ENCODE measurements around the gene PCDHGA1. TPM values are rescaled to one million over a fixed set of nuclear protein-coding genes. Genes with fewer than 3 reads are reported as not detected.

The PCDHGA1 gene
- polyA plus RNA-seq, 1 donor from 2014 or later, result not detected

GRCh38 chr5:141397756-141398551, 67.6 kb downstream of the PCDHGA1 start, which contains the start of gene PCDHGB5:
PCDHGB5 (plus strand) TSS chr5:141397947; CDS start chr5:141398128, 181 bp downstream.

GRCh38 chr5:141402553-141403243, 72.4 kb downstream of the PCDHGA1 start, which contains the start of gene PCDHGA9:
PCDHGA9 (plus strand) TSS chr5:141402778; CDS start chr5:141402953, 175 bp downstream.

GRCh38 chr5:141407790-141408505, 77.6 kb downstream of the PCDHGA1 start, which contains the start of gene PCDHGB6:
PCDHGB6 (plus strand) TSS chr5:141408021; CDS start chr5:141408203, 182 bp downstream.

GRCh38 chr5:141412854-141413539, 82.7 kb downstream of the PCDHGA1 start, which contains the start of gene PCDHGA10:
PCDHGA10 (plus strand) TSS chr5:141412987; CDS start chr5:141413176, 189 bp downstream.

DNA sequence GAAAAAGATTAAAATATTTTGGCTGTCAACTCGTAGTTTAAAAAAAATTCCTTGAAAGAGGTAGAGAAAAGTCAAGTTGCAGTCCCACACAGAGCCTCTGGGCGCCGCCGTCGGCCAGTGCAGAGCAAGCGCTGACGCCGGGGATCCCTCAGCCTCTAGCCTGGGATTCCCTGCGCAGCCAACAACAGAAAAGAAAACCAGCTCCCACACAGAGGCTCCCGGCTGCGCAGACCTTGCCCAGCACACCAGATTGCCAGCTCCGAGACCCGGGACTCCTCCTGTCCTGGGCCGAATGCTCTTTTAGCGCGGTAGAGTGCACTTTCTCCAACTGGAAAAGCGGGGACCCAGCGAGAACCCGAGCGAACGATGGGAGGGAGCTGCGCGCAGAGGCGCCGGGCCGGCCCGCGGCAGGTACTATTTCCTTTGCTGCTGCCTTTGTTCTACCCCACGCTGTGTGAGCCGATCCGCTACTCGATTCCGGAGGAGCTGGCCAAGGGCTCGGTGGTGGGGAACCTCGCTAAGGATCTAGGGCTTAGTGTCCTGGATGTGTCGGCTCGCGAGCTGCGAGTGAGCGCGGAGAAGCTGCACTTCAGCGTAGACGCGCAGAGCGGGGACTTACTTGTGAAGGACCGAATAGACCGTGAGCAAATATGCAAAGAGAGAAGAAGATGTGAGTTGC, 87.3 kb downstream of the PCDHGA1 start, which contains the start of gene PCDHGB7:
Gene PCDHGB7, plus strand, starts transcription at position 184 of the 679 bp plus-strand sequence. Its CDS starts 183 bp downstream, at position 367.

DNA sequence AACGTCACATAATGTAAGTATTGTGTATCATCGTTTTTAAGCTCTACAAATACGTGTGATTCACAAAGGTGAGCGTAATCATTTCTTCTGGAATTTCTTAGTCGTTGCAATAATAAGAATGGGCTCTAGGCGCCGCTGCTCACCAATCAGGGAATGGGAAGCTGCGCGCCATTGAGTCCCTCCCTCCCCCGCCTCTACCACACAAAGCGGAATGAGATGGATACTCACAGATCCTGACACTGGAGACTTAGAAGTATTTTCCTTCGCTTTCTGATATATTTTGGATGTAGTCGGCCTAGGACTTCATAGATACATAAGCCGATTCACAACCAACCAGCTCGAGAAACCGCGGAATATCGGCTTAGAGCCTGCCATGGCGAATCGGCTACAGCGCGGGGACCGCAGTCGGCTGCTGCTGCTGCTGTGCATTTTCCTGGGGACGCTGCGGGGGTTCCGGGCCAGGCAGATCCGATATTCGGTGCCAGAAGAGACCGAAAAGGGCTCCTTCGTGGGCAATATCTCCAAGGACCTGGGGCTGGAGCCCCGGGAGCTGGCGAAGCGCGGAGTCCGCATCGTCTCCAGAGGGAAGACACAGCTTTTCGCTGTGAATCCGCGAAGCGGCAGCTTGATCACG, 90.7 kb downstream of the PCDHGA1 start, which contains the start of gene PCDHGA11:
Gene PCDHGA11, plus strand, starts transcription at position 197 of the 634 bp plus-strand sequence. Its CDS starts 177 bp downstream, at position 374.

DNA sequence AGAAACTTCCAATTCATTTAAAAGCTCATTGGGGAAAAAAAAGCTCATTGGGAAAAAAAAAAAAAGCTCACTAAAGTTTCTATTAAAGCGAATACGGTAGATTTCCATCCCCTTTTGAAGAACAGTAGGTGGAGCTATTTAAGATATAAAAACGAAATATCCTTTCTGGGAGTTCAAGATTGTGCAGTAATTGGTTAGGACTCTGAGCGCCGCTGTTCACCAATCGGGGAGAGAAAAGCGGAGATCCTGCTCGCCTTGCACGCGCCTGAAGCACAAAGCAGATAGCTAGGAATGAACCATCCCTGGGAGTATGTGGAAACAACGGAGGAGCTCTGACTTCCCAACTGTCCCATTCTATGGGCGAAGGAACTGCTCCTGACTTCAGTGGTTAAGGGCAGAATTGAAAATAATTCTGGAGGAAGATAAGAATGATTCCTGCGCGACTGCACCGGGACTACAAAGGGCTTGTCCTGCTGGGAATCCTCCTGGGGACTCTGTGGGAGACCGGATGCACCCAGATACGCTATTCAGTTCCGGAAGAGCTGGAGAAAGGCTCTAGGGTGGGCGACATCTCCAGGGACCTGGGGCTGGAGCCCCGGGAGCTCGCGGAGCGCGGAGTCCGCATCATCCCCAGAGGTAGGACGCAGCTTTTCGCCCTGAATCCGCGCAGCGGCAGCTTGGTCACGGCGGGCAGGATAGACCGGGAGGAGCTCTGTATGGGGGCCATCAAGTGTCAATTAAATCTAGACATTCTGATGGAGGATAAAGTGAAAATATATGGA, 100.2 kb downstream of the PCDHGA1 start, which contains the start of gene PCDHGA12:
Gene PCDHGA12, plus strand, starts transcription at position 176 of the 782 bp plus-strand sequence. Its CDS starts 253 bp downstream, at position 429.

DNA sequence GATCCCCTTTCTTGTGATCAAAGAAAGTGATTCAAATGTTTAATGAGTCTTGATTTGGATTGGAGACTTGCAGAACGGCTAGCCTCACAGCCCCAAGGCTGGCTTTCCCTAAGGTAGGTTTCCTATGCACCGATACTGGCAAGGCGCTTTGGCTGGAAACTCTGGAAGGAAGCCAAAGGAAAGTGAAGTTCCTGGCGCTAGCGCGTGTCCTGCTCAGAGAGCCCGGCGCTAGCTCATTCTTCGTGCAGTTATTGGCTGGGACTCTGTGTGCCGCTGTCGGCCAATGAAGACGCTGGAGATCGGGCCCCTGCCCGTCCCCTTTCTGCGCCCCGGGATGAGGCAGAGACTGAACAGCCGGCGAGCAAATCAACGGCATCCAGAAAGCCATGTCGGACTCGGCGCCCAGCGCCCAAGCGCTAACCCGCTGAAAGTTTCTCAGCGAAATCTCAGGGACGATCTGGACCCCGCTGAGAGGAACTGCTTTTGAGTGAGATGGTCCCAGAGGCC, 145.4 kb downstream of the PCDHGA1 start, which contains the start of gene PCDHGC3:
Gene PCDHGC3, plus strand, starts transcription at position 342 of the 507 bp plus-strand sequence. Its CDS starts 151 bp downstream, at position 493.

DNA sequence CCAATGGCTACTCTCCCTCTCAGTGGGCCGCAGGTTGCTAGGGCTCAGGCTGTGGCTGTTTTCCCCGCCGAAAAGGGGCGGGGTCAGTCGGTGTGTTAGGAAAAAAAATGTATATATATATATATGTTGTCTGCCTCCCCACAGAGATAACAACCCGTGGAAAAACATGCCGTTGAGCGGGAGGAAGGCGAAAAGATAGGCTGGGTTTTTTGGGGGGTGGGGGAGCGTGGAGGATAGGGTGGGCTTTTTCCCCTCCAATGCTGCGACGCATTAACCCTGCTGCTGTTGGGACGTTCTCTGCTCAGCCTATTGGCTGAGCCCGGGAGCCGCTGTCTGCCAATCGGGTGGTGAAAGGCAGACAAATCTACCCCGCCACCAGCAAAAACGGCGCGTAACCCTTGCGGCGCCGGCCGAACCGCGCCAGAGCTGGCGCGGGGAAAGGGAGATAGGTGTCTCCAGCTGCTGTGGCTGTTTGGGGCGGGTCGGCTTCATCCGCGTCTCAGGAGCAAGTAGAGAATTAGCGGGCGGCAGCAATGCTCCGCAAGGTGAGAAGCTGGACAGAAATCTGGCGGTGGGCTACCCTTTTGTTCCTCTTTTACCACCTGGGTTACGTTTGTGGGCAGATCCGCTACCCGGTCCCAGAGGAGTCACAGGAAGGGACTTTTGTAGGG, 154.5 kb downstream of the PCDHGA1 start, which contains the start of gene PCDHGC4:
Gene PCDHGC4, plus strand, starts transcription at position 390 of the 671 bp plus-strand sequence. Its CDS starts 144 bp downstream, at position 534.

DNA sequence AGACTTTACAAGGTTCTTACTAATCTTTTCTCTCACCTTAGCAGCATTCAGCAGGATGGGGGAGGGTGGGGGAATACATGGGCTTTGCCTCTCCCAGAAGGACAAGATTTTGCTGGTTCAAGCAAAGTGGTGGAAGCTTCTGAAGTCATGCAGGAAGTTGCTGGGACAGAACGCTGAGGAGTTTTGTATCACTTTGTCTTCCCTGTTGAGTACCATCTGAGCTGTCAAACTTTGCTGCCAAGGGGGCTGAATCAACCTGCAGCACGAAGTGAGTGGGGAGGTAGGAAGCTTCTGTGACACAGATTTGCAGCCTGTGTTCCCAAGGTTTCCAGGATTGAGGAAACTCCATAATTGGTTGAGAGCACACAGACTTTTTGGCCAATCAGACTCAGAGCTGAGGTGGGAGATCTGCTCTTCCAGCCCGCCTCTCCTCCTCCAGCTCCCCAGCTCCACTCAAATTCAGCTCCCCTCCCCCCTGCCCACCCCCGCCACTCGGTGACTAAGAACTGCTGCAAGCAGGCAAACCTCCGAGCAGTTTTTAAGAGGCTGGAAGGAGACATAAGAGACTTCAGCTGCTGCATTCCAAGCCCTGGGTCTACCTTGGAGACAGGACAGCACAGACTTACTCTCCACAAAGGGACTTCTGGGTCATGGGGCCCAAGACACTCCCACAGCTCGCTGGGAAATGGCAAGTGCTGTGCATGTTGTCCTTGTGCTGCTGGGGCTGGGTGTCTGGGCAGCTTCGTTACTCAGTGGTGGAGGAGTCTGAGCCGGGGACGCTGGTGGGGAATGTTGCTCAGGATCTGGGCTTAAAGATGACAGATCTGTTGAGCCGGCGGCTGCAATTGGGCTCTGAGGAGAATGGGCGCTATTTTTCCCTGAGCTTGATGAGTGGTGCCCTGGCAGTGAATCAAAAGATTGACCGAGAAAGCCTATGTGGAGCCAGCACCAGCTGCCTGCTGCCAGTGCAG, 158.6 kb downstream of the PCDHGA1 start, which contains the start of gene PCDHGC5:
Gene PCDHGC5, plus strand, starts transcription at position 491 of the 971 bp plus-strand sequence. Its CDS starts 160 bp downstream, at position 651.

Other genes starting within 250 kb of the PCDHGA1 start
- gene PCDHB2, start 235.9 kb upstream of the PCDHGA1 start, polyA plus RNA-seq, result 4.7 and 8.3 TPM in 2 replicates
- 3.7 and 7.5 TPM in 2 replicates for gene PCDHB3, start 230.0 kb upstream of the PCDHGA1 start, polyA plus RNA-seq
- 6.0 and 16.8 TPM in 2 replicates for gene PCDHB4, start 208.7 kb upstream of the PCDHGA1 start, polyA plus RNA-seq
- gene PCDHB5, start 195.3 kb upstream of the PCDHGA1 start, polyA plus RNA-seq, result 2.1 and 4.8 TPM in 2 replicates
- gene PCDHB6, start 180.5 kb upstream of the PCDHGA1 start, polyA plus RNA-seq, result 1.0 and 1.4 TPM in 2 replicates
- gene PCDHB7, start 157.9 kb upstream of the PCDHGA1 start, polyA plus RNA-seq, result 0.78 TPM in 1 of 2 replicates, not detected in the other
- gene PCDHB8, start 152.7 kb upstream of the PCDHGA1 start, polyA plus RNA-seq, result not detected in 2 replicates
- 0.09 and 0.70 TPM in 2 replicates for gene PCDHB16, start 148.1 kb upstream of the PCDHGA1 start, polyA plus RNA-seq
- gene PCDHB9, start 143.4 kb upstream of the PCDHGA1 start, polyA plus RNA-seq, result 0.21 and 0.81 TPM in 2 replicates
- 1.2 and 3.6 TPM in 2 replicates for gene PCDHB10, start 138.2 kb upstream of the PCDHGA1 start, polyA plus RNA-seq
- gene PCDHB11, start 130.9 kb upstream of the PCDHGA1 start, polyA plus RNA-seq, result 1.1 and 1.6 TPM in 2 replicates
- gene PCDHB12, start 121.8 kb upstream of the PCDHGA1 start, polyA plus RNA-seq, result 2.6 and 2.8 TPM in 2 replicates
- 2.0 and 5.2 TPM in 2 replicates for gene PCDHB13, start 116.6 kb upstream of the PCDHGA1 start, polyA plus RNA-seq
- 5.3 and 5.4 TPM in 2 replicates for gene PCDHB14, start 107.2 kb upstream of the PCDHGA1 start, polyA plus RNA-seq
- 28.7 and 30.0 TPM in 2 replicates for gene PCDHB15, start 85.1 kb upstream of the PCDHGA1 start, polyA plus RNA-seq
- gene SLC25A2, start 26.5 kb upstream of the PCDHGA1 start, polyA plus RNA-seq, result not detected in 2 replicates
- gene TAF7, start 9.7 kb upstream of the PCDHGA1 start, polyA plus RNA-seq, result 374 and 453 TPM in 2 replicates
- 1.9 TPM in 1 of 2 replicates, not detected in the other for gene PCDHGA2, start 8.2 kb downstream of the PCDHGA1 start, polyA plus RNA-seq
- gene PCDHGA3, start 13.3 kb downstream of the PCDHGA1 start, polyA plus RNA-seq, result 1.3 and 4.3 TPM in 2 replicates
- not detected in 2 replicates for gene PCDHGB1, start 19.6 kb downstream of the PCDHGA1 start, polyA plus RNA-seq
- 0.27 TPM in 1 of 2 replicates, not detected in the other for gene PCDHGA4, start 24.5 kb downstream of the PCDHGA1 start, polyA plus RNA-seq
- 0.08 and 2.9 TPM in 2 replicates for gene PCDHGB2, start 29.5 kb downstream of the PCDHGA1 start, polyA plus RNA-seq
- gene PCDHGA5, start 33.6 kb downstream of the PCDHGA1 start, polyA plus RNA-seq, result 2.2 and 2.5 TPM in 2 replicates
- gene PCDHGB3, start 39.7 kb downstream of the PCDHGA1 start, polyA plus RNA-seq, result 0.06 and 1.2 TPM in 2 replicates
- 0.30 and 0.60 TPM in 2 replicates for gene PCDHGA6, start 43.4 kb downstream of the PCDHGA1 start, polyA plus RNA-seq
- 0.73 and 1.8 TPM in 2 replicates for gene PCDHGA7, start 52.2 kb downstream of the PCDHGA1 start, polyA plus RNA-seq
- gene PCDHGB4, start 57.2 kb downstream of the PCDHGA1 start, polyA plus RNA-seq, result 1.8 and 2.1 TPM in 2 replicates
- gene PCDHGA8, start 62.1 kb downstream of the PCDHGA1 start, polyA plus RNA-seq, result 0.11 and 0.13 TPM in 2 replicates
- gene PCDHGB5, start 67.4 kb downstream of the PCDHGA1 start, polyA plus RNA-seq, result 0.32 TPM in 1 of 2 replicates, not detected in the other
- 1.1 and 1.9 TPM in 2 replicates for gene PCDHGA9, start 72.3 kb downstream of the PCDHGA1 start, polyA plus RNA-seq
- gene PCDHGB6, start 77.5 kb downstream of the PCDHGA1 start, polyA plus RNA-seq, result 0.31 and 0.42 TPM in 2 replicates
- 6.1 and 7.8 TPM in 2 replicates for gene PCDHGA10, start 82.5 kb downstream of the PCDHGA1 start, polyA plus RNA-seq
- gene PCDHGB7, start 87.2 kb downstream of the PCDHGA1 start, polyA plus RNA-seq, result 0.35 TPM in 1 of 2 replicates, not detected in the other
- 1.5 and 2.4 TPM in 2 replicates for gene PCDHGA11, start 90.5 kb downstream of the PCDHGA1 start, polyA plus RNA-seq
- 3.6 and 4.3 TPM in 2 replicates for gene PCDHGA12, start 100.0 kb downstream of the PCDHGA1 start, polyA plus RNA-seq
- 51.6 and 70.9 TPM in 2 replicates for gene PCDHGC3, start 145.5 kb downstream of the PCDHGA1 start, polyA plus RNA-seq
- 0.22 and 4.5 TPM in 2 replicates for gene PCDHGC4, start 154.5 kb downstream of the PCDHGA1 start, polyA plus RNA-seq
- 0.34 and 2.0 TPM in 2 replicates for gene PCDHGC5, start 158.6 kb downstream of the PCDHGA1 start, polyA plus RNA-seq

All from Purkinje cell (primary cell).